HG02763 (cell line): ENCODE measurements around the gene ABCG4.
A peak's percentile ranks its signal among the peaks of the same experiment; 100 is the strongest.
"Not testable (repeated sequence)": the region's sequence is repeated elsewhere in the genome, so short reads cannot be mapped to it uniquely, and the experiment has no call there.

Source experiments
- ATAC-seq: cut with Tn5 transposase; IDR thresholded peaks from one replicate; pipeline ENCODE4 v1.9.1; 2021; ENCODE audit warnings: mild to moderate bottlenecking, moderate library complexity; ENCODE audit not compliant: unreplicated experiment

Gene ABCG4

GRCh38 chr11:119152604-119153003 lies 3.8 kb downstream of the ABCG4 start:
- no peak for ATAC-seq

GRCh38 chr11:119153049-119153818 lies 4.4 kb downstream of the ABCG4 start:
- ATAC-seq: no peak

DNA sequence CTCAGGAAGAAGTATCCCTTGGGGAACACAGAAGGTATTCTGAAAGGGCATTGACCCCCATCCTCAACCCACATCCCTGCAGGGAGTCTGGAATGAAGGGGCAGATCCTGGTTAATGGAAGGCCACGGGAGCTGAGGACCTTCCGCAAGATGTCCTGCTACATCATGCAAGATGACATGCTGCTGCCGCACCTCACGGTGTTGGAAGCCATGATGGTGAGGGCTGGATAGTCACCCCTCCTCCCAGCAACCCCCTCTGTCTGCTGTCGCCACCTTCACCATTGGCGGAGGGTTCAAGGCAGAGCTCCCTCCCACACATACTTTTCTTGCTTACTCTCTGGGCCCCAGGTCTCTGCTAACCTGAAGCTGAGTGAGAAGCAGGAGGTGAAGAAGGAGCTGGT lies 5.3 kb downstream of the ABCG4 start:
- ATAC-seq: no peak

DNA sequence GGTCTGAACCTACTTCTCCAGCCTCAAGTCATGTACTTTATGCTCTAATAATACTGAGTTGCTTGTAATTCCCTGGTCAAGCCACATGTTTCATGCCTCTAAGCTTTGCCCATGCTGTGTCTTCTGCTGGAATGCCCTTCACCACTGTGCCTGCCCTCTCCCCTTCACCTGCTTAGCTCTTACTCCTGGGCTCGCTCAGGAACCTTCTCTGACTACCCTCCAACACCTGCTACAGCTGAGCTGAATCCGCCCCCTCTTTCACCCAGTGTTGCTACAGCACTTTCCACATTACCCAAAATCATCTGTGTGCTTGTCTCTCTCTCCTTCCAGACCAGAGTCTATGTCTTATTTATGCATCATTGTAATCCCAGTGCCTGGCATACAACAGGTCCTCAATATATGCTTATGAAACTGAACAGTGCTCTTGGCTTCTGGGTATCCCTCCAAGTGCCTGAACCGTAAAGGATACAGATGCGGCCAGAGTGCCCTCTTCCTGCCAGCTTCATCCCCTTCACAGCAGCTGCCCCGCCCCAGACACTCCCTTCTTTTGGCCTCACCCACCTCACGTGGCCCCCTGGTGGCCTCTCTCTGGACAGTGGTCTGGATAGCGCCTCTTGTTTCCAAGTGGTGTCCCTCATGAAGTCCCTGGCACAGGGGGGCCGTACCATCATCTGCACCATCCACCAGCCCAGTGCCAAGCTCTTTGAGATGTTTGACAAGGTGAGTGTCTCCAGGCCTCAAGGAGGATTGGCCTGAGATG lies 7.1 kb downstream of the ABCG4 start:
- no peak for ATAC-seq

DNA sequence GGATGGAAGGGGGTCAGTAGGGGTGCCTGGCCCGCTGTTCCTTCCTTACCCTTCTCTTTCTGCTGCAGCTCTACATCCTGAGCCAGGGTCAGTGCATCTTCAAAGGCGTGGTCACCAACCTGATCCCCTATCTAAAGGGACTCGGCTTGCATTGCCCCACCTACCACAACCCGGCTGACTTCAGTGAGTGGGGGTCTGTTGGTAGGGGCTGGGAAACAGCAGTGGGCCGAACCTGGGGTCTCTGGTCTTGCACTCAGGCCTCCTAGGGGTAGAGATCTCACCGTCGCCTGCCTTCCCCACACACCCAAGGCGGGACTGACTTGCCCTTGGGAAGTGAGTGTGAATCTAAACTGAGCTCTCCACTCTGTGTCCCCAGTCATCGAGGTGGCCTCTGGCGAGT lies 7.6 kb downstream of the ABCG4 start:
- ATAC-seq: no peak

DNA sequence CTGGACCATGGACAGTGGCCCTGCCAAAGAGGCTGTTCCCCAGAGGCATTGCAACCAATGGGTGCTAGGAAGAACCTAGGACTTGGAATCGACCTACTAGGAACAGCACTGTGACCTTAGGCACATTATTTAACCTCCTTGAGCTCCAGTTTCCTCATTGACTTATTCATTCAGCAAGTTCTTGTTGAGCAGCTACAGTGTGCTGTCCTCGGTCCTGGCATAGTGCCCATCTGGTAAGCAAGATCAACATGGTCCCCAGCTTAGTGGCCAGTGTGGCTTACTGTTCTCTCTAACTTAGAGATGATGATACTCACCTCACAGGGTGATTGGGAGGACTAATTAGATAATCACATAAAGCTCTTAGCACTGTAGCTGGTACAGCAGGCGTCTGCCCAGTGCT lies 8.2 kb downstream of the ABCG4 start:
- no peak for ATAC-seq

DNA sequence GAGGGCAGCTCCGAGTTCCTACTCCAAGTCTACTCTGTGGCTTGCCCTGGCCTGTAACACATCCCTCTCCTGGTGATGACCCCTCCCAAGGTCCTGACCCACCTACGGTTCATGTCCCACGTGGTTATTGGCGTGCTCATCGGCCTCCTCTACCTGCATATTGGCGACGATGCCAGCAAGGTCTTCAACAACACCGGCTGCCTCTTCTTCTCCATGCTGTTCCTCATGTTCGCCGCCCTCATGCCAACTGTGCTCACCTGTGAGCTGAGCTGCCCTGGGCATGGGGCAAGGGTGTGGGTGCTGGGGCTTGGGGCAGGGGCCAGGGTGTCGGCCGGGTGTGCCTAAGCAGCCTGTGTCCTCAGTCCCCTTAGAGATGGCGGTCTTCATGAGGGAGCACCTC lies 9.6 kb downstream of the ABCG4 start:
- no peak for ATAC-seq

GRCh38 chr11:119160151-119160550 lies 11.3 kb downstream of the ABCG4 start:
- no peak for ATAC-seq

DNA sequence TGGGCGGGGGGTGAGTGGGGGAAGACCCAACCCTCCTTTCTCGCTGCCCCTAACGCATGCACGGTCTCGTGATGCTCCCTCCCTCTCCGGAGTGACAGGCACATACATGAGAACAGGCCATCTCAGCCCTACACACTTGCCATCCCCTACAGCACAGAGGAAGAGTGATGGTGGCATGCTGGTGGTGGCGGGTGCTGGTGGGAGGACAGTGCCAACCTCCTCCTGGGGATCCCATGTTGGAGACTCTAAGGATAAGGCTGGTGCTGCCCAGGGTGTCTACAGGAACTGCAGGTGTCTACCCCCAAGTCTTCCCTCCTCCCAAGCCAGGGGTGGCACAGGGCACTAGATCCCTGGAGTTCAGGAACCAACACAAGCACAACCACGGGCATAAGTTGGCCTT lies 13.0 kb downstream of the ABCG4 start:
- ATAC-seq: no peak

GRCh38 chr11:119166368-119167076 lies 17.7 kb downstream of the ABCG4 start:
- no peak for ATAC-seq

DNA sequence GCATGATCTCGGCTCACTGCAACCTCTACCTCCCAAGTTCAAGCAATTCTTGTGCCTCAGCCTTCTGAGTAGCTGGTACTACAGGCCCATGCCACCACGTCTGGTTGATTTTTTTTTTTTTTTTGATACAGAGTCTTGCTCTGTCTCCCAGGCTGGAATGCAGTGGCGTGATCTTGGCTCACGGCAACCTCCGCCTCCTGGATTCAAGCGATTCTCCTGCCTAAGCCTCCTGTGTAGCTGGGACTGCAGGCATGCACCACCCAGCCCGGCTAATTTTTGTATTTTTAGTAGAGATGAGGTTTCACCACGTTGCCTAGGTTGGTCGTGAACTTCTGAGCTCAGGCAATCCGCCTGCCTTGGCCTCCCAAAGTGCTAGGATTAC lies 18.2 kb downstream of the ABCG4 start:
- ATAC-seq: not testable (repeated sequence)

- ATAC-seq: no peak
Observed at GRCh38 chr11:119167933-119168332, 19.1 kb downstream of the ABCG4 start.

DNA sequence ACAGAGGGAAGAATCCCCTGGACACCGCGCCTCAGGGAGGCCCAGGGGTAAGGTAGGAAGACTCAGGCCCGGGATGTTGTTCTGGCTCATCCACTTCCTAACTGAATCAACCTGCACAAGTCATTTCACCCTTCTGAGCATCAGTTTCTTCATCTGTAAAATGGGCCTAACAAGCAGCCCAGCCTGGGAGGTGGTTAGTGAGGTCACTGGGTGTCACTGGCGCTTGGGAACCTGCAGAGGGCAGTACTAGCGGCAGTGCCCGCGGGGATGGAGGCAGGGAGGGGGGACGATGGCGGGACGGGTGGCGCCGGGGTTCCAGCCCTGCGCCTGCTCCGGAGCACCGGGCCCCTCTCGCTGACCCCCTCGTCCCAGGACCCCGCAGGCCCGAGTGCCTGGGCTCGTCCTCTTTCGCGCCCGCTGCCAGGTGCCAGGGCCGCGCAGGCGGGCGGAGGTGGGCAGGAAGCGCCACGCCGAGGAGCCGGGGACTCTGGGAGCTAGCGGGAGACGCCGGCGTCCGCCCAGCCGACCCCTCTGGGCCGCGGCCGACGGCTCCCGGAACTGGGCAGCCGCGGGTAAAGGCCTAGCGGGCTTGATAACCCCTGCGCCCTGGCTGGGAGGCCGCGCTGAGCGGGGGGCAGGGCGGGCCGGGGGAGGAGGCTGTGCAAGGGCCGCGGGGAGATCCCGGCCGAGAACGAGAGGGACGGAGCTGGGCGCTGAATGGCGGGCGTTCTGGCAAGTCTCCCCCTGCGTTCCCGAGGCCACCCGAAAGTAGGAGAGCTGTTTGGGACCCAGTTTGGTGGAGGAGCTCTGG lies 19.8 kb downstream of the ABCG4 start, which contains the start of gene NLRX1:
Gene NLRX1, plus strand, starts transcription at position 255 of the 811 bp plus-strand sequence. CDS start 2,679 bp downstream, outside the sequence.
- peak; percentile 84 for ATAC-seq

GRCh38 chr11:119169282-119169719 lies 20.4 kb downstream of the ABCG4 start:
- no peak for ATAC-seq

GRCh38 chr11:119172513-119172912 lies 23.7 kb downstream of the ABCG4 start:
- ATAC-seq: no peak

DNA sequence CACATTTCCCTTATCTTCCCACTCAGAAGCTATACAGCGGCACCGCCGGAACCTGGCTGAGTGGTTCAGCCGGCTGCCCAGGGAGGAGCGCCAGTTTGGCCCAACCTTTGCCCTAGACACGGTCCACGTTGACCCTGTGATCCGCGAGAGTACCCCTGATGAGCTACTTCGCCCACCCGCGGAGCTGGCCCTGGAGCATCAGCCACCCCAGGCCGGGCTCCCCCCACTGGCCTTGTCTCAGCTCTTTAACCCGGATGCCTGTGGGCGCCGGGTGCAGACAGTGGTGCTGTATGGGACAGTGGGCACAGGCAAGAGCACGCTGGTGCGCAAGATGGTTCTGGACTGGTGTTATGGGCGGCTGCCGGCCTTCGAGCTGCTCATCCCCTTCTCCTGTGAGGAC lies 24.6 kb downstream of the ABCG4 start:
- ATAC-seq: no peak

DNA sequence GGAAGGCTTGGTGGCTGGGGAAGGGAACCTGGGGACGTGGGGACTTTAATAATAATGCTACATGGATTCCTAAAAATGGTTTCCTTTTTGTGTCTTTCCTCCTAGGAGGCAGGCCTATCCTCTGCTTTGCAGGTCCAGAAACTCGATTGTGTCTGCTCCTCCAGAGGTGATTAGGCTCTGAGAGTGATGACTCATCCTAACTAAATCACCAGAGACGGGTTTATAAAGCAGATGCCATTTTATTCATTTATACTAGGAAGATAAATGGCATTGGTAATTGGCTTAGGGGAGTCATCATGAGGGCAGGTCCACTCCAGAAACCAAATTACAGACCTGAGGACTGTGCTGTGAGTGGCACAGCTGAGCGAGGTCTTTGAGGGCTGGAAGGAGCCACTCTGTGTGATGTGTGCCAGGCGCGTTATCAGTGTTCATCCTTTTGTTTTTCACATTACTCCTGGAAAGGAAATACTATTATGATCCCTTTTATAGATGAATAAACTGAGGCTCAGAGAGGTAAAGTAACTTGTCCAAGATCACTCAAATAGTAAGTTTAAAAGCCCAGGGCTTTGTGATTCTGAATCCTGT lies 26.7 kb downstream of the ABCG4 start:
- no peak for ATAC-seq

- ATAC-seq: no peak
Observed at GRCh38 chr11:119178166-119178680, 29.4 kb downstream of the ABCG4 start.

- ATAC-seq: no peak
Observed at GRCh38 chr11:119179342-119179741, 30.5 kb downstream of the ABCG4 start.

DNA sequence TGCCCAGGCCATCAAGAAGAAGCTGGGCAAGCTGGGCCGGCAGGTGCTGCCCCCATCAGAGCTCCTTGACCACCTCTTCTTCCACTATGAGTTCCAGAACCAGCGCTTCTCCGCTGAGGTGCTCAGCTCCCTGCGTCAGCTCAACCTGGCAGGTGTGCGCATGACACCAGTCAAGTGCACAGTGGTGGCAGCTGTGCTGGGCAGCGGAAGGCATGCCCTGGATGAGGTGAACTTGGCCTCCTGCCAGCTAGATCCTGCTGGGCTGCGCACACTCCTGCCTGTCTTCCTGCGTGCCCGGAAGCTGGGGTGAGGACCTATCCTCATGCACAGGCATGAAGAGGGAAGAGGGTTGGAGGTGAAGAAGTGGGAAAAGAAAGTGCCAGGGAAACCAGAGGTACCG lies 31.1 kb downstream of the ABCG4 start:
- no peak for ATAC-seq
